Activated CD8-positive, alpha-beta T cell treated with anti-CD3 and anti-CD28 coated beads for 36 hours (primary cell): ENCODE data around the gene TIE1. TPM values are rescaled to one million over a fixed set of nuclear protein-coding genes. Genes with fewer than 3 reads are reported as not detected.

Source experiments
- ATAC-seq: fragments of 200-7000 bp; cut with Tn5 transposase; one replicate; pipeline ENCODE4 v1.10.0; 2021; ENCODE audit warnings: mild to moderate bottlenecking, moderate library complexity
- CTCF ChIA-PET: fragments of 350-600 bp; sonication (Branson Sonifier 250); formaldehyde crosslinking; loops from one replicate; lab custom pipeline; 2021; ENCODE audit warnings: antibody characterized with exemption; lab: Charles Lee
- POLR2A ChIA-PET: fragments of 350-600 bp; sonication (Branson Sonifier 250); formaldehyde crosslinking; loops from one replicate; lab custom pipeline; 2021; ENCODE audit warnings: antibody characterized with exemption; lab: Charles Lee
- DNase-seq: peaks from one replicate; pipeline ENCODE4 v3.0.0-alpha.2; 2020
- H3K27ac Mint-ChIP-seq: one replicate; pipeline ENCODE4 v1.8.0; 2021; ENCODE audit warnings: mild to moderate bottlenecking, mixed read lengths
- H3K27me3 Mint-ChIP-seq: one replicate; pipeline ENCODE4 v1.8.0; 2021; ENCODE audit warnings: mixed read lengths
- H3K36me3 Mint-ChIP-seq: one replicate; pipeline ENCODE4 v1.8.0; 2021; ENCODE audit warnings: low read depth, mixed read lengths
- H3K4me1 Mint-ChIP-seq: one replicate; pipeline ENCODE4 v1.8.0; 2021; ENCODE audit warnings: low read depth, mixed read lengths
- H3K4me3 Mint-ChIP-seq: one replicate; pipeline ENCODE4 v1.8.0; 2021; ENCODE audit warnings: mild to moderate bottlenecking, moderate library complexity, mixed read lengths
- H3K9me3 Mint-ChIP-seq: one replicate; pipeline ENCODE4 v1.8.0; 2021; ENCODE audit warnings: mixed read lengths
- intact Hi-C: fragments of 100-400 bp; cut with micrococcal nuclease; formaldehyde crosslinking; loops from one replicate; pipeline ENCODE4 v1.10.0; 2022
- total RNA-seq, 2 experiments: library from RNA; stranded (reverse); gene quantifications; one replicate each; pipeline ENCODE4 v1.2.3, GENCODE V29; 2021
- TF ChIP-seq, protein P1 (sequence below): fragments of 200-600 bp; IDR thresholded peaks from one replicate; pipeline ENCODE4 v1.8.0; 2022; ENCODE audit warnings: antibody characterized with exemption, mild to moderate bottlenecking

The TIE1 gene
- total RNA-seq, 2 experiments from 2014 or later, result 0.25 TPM; not detected in 1

DNA sequence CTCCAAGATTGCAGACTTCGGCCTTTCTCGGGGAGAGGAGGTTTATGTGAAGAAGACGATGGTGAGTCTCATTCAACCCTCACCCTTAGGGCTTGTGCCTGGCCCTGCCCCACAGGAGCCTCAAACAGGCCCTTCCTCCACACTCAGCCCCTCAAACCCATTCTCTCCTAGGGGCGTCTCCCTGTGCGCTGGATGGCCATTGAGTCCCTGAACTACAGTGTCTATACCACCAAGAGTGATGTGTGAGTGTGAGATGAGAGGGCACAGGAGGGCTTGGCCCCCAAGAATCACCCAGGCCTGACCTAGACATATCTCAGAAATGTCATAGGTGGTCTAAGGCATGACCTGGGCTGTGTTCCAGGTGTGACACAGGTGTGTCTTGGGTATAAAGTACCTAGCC, 18.5 kb downstream of the TIE1 start:
- Mint-ChIP-seq H3K27ac (no peak overlapping the region), H3K4me1 (peaks cover 4% of the 10 kb centered on the region), H3K9me3 (peaks cover 2% of the 10 kb centered on the region), H3K4me3 (no peak overlapping the region), H3K27me3 (no peaks in the 10 kb centered on the region), H3K36me3 (no peaks in the 10 kb centered on the region)
- TF ChIP-seq, protein P1, sequence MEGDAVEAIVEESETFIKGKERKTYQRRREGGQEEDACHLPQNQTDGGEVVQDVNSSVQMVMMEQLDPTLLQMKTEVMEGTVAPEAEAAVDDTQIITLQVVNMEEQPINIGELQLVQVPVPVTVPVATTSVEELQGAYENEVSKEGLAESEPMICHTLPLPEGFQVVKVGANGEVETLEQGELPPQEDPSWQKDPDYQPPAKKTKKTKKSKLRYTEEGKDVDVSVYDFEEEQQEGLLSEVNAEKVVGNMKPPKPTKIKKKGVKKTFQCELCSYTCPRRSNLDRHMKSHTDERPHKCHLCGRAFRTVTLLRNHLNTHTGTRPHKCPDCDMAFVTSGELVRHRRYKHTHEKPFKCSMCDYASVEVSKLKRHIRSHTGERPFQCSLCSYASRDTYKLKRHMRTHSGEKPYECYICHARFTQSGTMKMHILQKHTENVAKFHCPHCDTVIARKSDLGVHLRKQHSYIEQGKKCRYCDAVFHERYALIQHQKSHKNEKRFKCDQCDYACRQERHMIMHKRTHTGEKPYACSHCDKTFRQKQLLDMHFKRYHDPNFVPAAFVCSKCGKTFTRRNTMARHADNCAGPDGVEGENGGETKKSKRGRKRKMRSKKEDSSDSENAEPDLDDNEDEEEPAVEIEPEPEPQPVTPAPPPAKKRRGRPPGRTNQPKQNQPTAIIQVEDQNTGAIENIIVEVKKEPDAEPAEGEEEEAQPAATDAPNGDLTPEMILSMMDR, result no peak
- DNase-seq, result no peak
- POLR2A ChIA-PET, result no interaction called here
- CTCF ChIA-PET, result no interaction called here
- no peak for ATAC-seq
- intact Hi-C loops, result no loop called here

DNA sequence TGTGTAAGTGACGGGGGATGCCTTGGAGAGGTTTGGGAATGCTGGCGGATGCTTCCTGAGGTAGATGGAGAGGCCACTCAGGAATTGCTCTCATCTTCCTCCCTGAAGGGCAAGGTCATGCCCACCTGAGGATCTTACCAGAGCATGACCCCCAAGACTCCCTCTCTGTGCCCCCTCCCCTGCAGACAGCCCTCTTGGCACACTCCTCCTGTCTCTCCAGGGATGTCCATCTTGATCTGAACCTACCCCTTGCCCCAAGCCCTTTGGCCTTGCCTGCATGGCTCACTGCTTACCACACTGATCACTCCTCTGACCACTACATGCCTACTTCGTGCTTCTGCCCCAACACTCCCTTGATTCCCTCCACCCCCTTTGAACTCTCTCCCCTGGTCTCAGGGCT, 19.0 kb downstream of the TIE1 start:
- Mint-ChIP-seq H3K9me3 (peaks cover 6% of the 10 kb centered on the region), H3K27me3 (no peaks in the 10 kb centered on the region), H3K4me1 (peaks cover 4% of the 10 kb centered on the region), H3K4me3 (no peak overlapping the region), H3K36me3 (no peaks in the 10 kb centered on the region), H3K27ac (no peak overlapping the region)
- POLR2A ChIA-PET, result no interaction called here
- ATAC-seq (no peak), DNase-seq (no peak)
- intact Hi-C loops, result no loop called here
- CTCF ChIA-PET, result no interaction called here
- TF ChIP-seq, protein P1, result no peak

DNA sequence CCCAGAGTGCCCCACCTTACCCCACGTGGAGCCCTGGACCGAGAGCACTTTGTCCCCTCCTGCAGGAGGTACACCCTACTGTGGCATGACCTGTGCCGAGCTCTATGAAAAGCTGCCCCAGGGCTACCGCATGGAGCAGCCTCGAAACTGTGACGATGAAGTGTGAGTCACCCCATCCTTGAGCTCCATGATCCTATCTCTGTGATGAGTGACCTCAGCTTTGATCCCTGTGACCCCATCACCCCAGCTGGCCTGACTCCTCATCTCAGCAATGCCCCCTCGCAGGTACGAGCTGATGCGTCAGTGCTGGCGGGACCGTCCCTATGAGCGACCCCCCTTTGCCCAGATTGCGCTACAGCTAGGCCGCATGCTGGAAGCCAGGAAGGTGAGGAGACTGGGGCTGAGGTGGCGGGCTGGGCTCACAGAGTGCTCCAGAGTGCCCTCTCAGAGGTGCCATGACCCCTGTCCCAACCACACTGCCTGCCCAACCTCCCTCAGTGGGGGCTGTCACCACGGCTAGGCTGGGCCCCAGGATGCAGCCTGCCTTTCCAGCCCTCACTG, 20.6 kb downstream of the TIE1 start:
- POLR2A ChIA-PET, result no interaction called here
- no peak for ATAC-seq

DNA sequence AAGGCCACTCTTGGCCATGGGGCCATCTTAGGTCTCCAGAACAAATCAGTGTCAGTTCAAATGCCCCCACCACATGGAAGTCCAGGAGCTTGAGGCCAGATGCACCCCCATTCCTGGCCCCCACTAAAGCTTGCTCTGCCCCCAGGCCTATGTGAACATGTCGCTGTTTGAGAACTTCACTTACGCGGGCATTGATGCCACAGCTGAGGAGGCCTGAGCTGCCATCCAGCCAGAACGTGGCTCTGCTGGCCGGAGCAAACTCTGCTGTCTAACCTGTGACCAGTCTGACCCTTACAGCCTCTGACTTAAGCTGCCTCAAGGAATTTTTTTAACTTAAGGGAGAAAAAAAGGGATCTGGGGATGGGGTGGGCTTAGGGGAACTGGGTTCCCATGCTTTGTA, 21.7 kb downstream of the TIE1 start:
- no peak overlapping the region for H3K4me3 Mint-ChIP-seq
- ATAC-seq, result no peak
- intact Hi-C loops, result no loop called here
- TF ChIP-seq, protein P1, result no peak
- ChIA-PET POLR2A (no interaction called here), CTCF (interaction anchor here (0.9 kb wide), 1 partner anchor 92 kb away, joined by 4 read pairs; no protein-coding TSS in a partner anchor)
- H3K9me3 Mint-ChIP-seq, result peaks cover 14% of the 10 kb centered on the region
- no peaks in the 10 kb centered on the region for H3K36me3 Mint-ChIP-seq
- peaks cover 7% of the 10 kb centered on the region for H3K4me1 Mint-ChIP-seq
- H3K27me3 Mint-ChIP-seq, result no peaks in the 10 kb centered on the region
- no peak overlapping the region for H3K27ac Mint-ChIP-seq
- no peak for DNase-seq

More for the DNA sequence above, 20.6 kb downstream of the TIE1 start:
- Mint-ChIP-seq H3K4me1 (peaks cover 4% of the 10 kb centered on the region), H3K36me3 (no peaks in the 10 kb centered on the region), H3K27me3 (no peaks in the 10 kb centered on the region), H3K27ac (no peak overlapping the region), H3K4me3 (no peak overlapping the region), H3K9me3 (peaks cover 14% of the 10 kb centered on the region)
- TF ChIP-seq, protein P1, result no peak
- intact Hi-C loops, result no loop called here
- no peak for DNase-seq
- CTCF ChIA-PET, result interaction anchor here (0.8 kb wide), 1 partner anchor 9 kb away, joined by 3 read pairs; no protein-coding TSS in a partner anchor

DNA sequence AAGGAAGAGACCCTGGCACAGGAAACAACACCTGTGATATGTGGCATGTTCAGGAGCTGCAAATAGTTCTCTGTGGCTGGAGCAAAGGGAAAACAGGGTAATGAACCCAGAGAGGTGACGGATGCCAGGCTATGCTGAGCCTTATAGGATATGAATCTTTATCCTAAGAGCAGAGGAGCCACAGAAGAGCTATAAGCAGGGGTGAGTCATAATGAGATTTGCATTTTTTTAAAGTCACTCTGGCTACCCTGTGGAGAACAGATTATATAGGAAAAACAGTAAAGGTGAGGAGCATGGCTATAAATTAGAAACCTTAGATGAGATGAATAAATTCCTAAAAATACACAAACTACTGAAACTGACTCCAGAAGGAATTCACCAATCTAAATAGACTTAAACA, 24.0 kb downstream of the TIE1 start:
- Mint-ChIP-seq H3K36me3 (no peaks in the 10 kb centered on the region), H3K4me3 (no peak overlapping the region), H3K9me3 (peaks cover 22% of the 10 kb centered on the region), H3K27me3 (no peaks in the 10 kb centered on the region), H3K4me1 (peaks cover 10% of the 10 kb centered on the region), H3K27ac (no peak overlapping the region)
- TF ChIP-seq, protein P1, result no peak
- CTCF ChIA-PET, result interaction anchor here (1.6 kb wide), 1 partner anchor 98 kb away, joined by 5 read pairs; no protein-coding TSS in a partner anchor
- intact Hi-C loops, result no loop called here
- ATAC-seq (no peak), DNase-seq (no peak)
- POLR2A ChIA-PET, result no interaction called here
